Activated naive CD4-positive, alpha-beta T cell treated with anti-CD3 and anti-CD28 coated beads, Interleukin-2, amount 50 U/mL, for 16 hours (primary cell): ENCODE data around the gene GPC2.
"Not testable (repeated sequence)": the region's sequence is repeated elsewhere in the genome, so short reads cannot be mapped to it uniquely, and the experiment has no call there.

Experiments
- DNase-seq: peaks from one replicate; pipeline ENCODE4 v3.0.0-alpha.2; 2020

GPC2 gene

GRCh38 chr7:100147278-100147677 is 29.9 kb downstream of the GPC2 start:
- no peak for DNase-seq

- not testable (repeated sequence) for DNase-seq
Measured at GRCh38 chr7:100146350-100146749, 30.8 kb downstream of the GPC2 start.

- no peak for DNase-seq
Measured at GRCh38 chr7:100142461-100142860, 34.7 kb downstream of the GPC2 start.

GRCh38 chr7:100141555-100141949 is 35.6 kb downstream of the GPC2 start:
- DNase-seq = no peak

- no peak for DNase-seq
Measured at GRCh38 chr7:100137851-100138760, 39.1 kb downstream of the GPC2 start.

GRCh38 chr7:100132697-100133151 is 44.5 kb downstream of the GPC2 start:
- DNase-seq = peak; percentile 69

- no peak for DNase-seq
Measured at GRCh38 chr7:100132126-100132525, 45.1 kb downstream of the GPC2 start.

- peak; percentile 85 for DNase-seq
Measured at GRCh38 chr7:100130608-100131453, 46.4 kb downstream of the GPC2 start.

- not testable (repeated sequence) for DNase-seq
Measured at GRCh38 chr7:100130220-100130607, 47.0 kb downstream of the GPC2 start.

GRCh38 chr7:100128637-100128963 is 48.6 kb downstream of the GPC2 start:
- no peak for DNase-seq

GRCh38 chr7:100127866-100128636 is 49.1 kb downstream of the GPC2 start:
- DNase-seq = peak; percentile 26

- peak; percentile 89 for DNase-seq
Measured at GRCh38 chr7:100126931-100127865, 50.0 kb downstream of the GPC2 start, which contains the start of gene MBLAC1. Gene MBLAC1, plus strand, starts transcription at chr7:100126967. Its CDS starts 429 bp downstream, at chr7:100127396.

GRCh38 chr7:100126239-100126930 is 50.8 kb downstream of the GPC2 start:
- DNase-seq = no peak

GRCh38 chr7:100124301-100125230 is 52.6 kb downstream of the GPC2 start:
- DNase-seq = no peak

GRCh38 chr7:100122568-100122967 is 54.6 kb downstream of the GPC2 start:
- DNase-seq = no peak

GRCh38 chr7:100122067-100122466 is 55.1 kb downstream of the GPC2 start:
- no peak for DNase-seq

GRCh38 chr7:100120733-100121036 is 56.5 kb downstream of the GPC2 start:
- DNase-seq = no peak

GRCh38 chr7:100119970-100120732 is 57.0 kb downstream of the GPC2 start:
- peak; percentile 73 for DNase-seq
